Kidney capillary endothelial cell (primary cell): ENCODE measurements around the gene TP73.
"Not testable (repeated sequence)": the region's sequence is repeated elsewhere in the genome, so short reads cannot be mapped to it uniquely, and the experiment has no call there.

Experiments
- DNase-seq: peaks from one replicate; pipeline ENCODE4 v3.0.0-alpha.2; 2018; ENCODE audit warnings: low spot score

TP73 gene

GRCh38 chr1:3618881-3619671 lies 33.2 kb upstream of the TP73 start:
- DNase-seq, result peak; percentile 66

- DNase-seq, result no peak
Measured at GRCh38 chr1:3620708-3621107, 31.6 kb upstream of the TP73 start.

- DNase-seq, result peak; percentile 23
Measured at GRCh38 chr1:3621151-3621671, 31.1 kb upstream of the TP73 start.

GRCh38 chr1:3622102-3622501 lies 30.2 kb upstream of the TP73 start:
- not testable (repeated sequence) for DNase-seq

- DNase-seq, result no peak
Measured at GRCh38 chr1:3623441-3624199, 28.7 kb upstream of the TP73 start.

GRCh38 chr1:3624200-3625136 lies 27.8 kb upstream of the TP73 start, which contains the start of gene TPRG1L:
Gene TPRG1L, plus strand, starts transcription at chr1:3625015. Its CDS starts 58 bp downstream, at chr1:3625073.
- peak; percentile 94 for DNase-seq

- peak; percentile 26 for DNase-seq
Measured at GRCh38 chr1:3625151-3625907, 27.0 kb upstream of the TP73 start.

- no peak for DNase-seq
Measured at GRCh38 chr1:3626025-3626424, 26.3 kb upstream of the TP73 start.

- no peak for DNase-seq
Measured at GRCh38 chr1:3627515-3628253, 24.6 kb upstream of the TP73 start.

GRCh38 chr1:3628445-3628844 lies 23.9 kb upstream of the TP73 start:
- DNase-seq, result no peak

GRCh38 chr1:3629561-3630160 lies 22.7 kb upstream of the TP73 start:
- no peak for DNase-seq

GRCh38 chr1:3630161-3630611 lies 22.1 kb upstream of the TP73 start:
- no peak for DNase-seq

- DNase-seq, result no peak
Measured at GRCh38 chr1:3630914-3631313, 21.4 kb upstream of the TP73 start.

GRCh38 chr1:3631320-3632260 lies 20.7 kb upstream of the TP73 start:
- DNase-seq, result no peak

GRCh38 chr1:3632298-3632697 lies 20.0 kb upstream of the TP73 start:
- no peak for DNase-seq

GRCh38 chr1:3632716-3633343 lies 19.5 kb upstream of the TP73 start:
- DNase-seq, result no peak

- DNase-seq, result no peak
Measured at GRCh38 chr1:3633344-3634058, 18.8 kb upstream of the TP73 start.
